ENCODE measurements around the gene LSM4.

The LSM4 gene

GRCh38 chr19:18257503-18258470 lies 65.1 kb downstream of the LSM4 start:
- no peak for DNase-seq

Data from hypothalamus (tissue), 51 donors.